Neural progenitor cell (in vitro differentiated cells): Measurements from ENCODE around the gene MAGEB3.

Experiments used
- CTCF ChIP-seq: fragments of 200-600 bp; sonication (generic); IDR thresholded peaks from 2 replicates; pipeline ENCODE4 v1.5.1; 2017; ENCODE audit warnings: antibody characterized with exemption, mild to moderate bottlenecking
- EZH2 ChIP-seq: fragments of 200-600 bp; sonication (generic); IDR thresholded peaks from 2 replicates; pipeline ENCODE4 v1.6.1; 2017; ENCODE audit warnings: antibody characterized with exemption, mild to moderate bottlenecking, moderate library complexity
- EZH2phosphoT487 ChIP-seq: fragments of 200-600 bp; sonication (generic); IDR thresholded peaks from 2 replicates; pipeline ENCODE4 v1.6.1; 2017; ENCODE audit warnings: antibody characterized with exemption

DNA sequence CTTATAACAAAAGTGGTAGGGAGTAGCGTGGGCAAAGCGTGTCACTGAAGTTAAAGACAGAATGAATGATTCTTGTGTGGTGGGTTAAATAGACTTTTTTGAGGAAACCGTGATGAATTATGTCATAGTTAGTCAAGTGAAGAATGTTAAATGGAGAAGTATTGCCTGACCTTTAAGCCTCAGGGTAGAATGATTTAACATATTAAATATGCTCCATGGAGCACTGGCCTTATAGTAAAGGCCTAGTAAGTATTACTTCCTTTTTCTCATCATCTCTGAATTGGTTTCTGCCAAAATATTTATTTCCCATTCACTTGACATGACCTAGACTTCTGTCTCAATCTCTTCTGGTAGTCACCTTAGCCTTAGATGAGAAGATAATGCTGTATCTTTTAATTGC lies 40.2 kb downstream of the MAGEB3 start:
- TF ChIP-seq EZH2phosphoT487: no peak
- TF ChIP-seq EZH2: no peak
- no peak for TF ChIP-seq CTCF
